HG03457 (cell line): ENCODE measurements around the gene MRPS27.
A peak's percentile ranks its signal among the peaks of the same experiment; 100 is the strongest.
"Not testable (repeated sequence)": the region's sequence is repeated elsewhere in the genome, so short reads cannot be mapped to it uniquely, and the experiment has no call there.

Source experiments
- ATAC-seq: cut with Tn5 transposase; IDR thresholded peaks from one replicate; pipeline ENCODE4 v1.9.1; 2021; ENCODE audit warnings: moderate number of reproducible peaks; ENCODE audit not compliant: unreplicated experiment

Gene MRPS27

GRCh38 chr5:72179028-72179815, 140.8 kb downstream of the MRPS27 start:
- ATAC-seq = no peak

DNA sequence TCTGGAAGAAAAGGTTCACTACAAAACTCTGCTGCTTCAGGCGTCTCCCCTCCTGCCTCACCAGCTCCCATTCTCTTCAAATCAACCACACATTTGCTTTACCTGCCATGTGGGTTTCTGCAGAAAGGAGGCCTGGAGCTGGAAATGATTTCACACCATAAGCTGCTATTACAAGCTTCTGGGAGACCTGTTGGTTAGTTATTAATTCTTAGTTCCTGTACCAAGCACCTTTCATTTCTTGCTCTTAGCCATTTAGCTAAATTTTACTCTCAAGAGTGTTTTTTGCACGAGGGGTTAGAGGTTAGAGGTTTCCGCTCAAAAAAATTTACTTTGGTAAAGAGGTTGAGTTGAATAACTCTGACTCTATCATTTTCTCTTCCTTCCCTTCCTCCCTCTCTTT, 142.5 kb downstream of the MRPS27 start:
- ATAC-seq = peak; percentile 70

DNA sequence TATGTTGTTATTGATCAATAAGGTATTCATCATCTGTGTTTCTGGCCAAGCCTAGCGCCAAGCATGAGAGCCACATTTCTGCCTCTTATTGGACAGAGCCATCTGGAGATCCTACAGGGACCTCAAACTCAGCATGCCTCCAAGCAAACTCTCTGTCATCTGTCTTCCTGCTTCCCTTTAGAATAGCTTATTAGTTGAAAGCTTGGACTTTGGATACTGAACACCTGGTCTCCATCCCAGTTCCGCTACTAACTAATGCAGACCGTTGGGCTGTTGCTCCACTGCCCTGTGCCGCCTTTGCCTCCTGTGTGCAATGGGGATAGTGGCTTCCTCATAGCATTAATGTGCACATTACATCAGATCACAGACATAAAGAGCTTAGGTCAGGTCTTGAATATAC, 147.3 kb downstream of the MRPS27 start:
- ATAC-seq = no peak

DNA sequence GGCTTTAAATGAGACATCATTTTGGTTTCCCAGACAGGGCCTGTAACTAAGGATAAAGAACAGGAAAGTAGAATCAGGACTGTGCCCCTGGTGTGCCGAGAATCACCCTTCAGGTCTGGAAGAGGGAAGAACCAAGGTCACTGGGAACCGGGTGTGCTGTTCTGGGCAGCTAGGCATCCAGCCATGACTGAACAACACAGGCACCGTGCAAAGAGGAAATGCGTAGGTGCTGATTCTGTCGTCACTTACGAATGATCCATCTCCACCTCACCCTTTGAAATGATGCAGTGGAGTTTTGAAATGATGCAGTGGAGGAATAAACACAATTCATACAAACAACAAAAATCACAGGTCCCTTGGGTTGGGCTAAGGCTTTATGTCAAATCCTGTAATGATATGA, 148.4 kb downstream of the MRPS27 start:
- ATAC-seq = no peak

- not testable (repeated sequence) for ATAC-seq
Observed at GRCh38 chr5:72171181-72171580, 148.9 kb downstream of the MRPS27 start.

- ATAC-seq = no peak
Observed at GRCh38 chr5:72170101-72170500, 149.9 kb downstream of the MRPS27 start.
